ENCODE data around the gene DGKB.

Gene DGKB

GRCh38 chr7:14818871-14819270 is 83.7 kb downstream of the DGKB start:
- DNase-seq = no peak

GRCh38 chr7:14817829-14818614 is 84.5 kb downstream of the DGKB start:
- no peak for DNase-seq

GRCh38 chr7:14807507-14807906 is 95.0 kb downstream of the DGKB start:
- no peak for DNase-seq

- DNase-seq = no peak
Observed at GRCh38 chr7:14806891-14807290, 95.7 kb downstream of the DGKB start.

GRCh38 chr7:14805105-14805719 is 97.3 kb downstream of the DGKB start:
- DNase-seq = no peak

- no peak for DNase-seq
Observed at GRCh38 chr7:14800664-14801063, 101.9 kb downstream of the DGKB start.

GRCh38 chr7:14793151-14793550 is 109.4 kb downstream of the DGKB start:
- DNase-seq = no peak

GRCh38 chr7:14787551-14787950 is 115.0 kb downstream of the DGKB start:
- DNase-seq = no peak

- no peak for DNase-seq
Observed at GRCh38 chr7:14786314-14786895, 116.1 kb downstream of the DGKB start.

GRCh38 chr7:14777806-14778205 is 124.7 kb downstream of the DGKB start:
- no peak for DNase-seq

- DNase-seq = no peak
Observed at GRCh38 chr7:14776266-14776665, 126.3 kb downstream of the DGKB start.

GRCh38 chr7:14773729-14774271 is 128.8 kb downstream of the DGKB start:
- DNase-seq = no peak

GRCh38 chr7:14770614-14771013 is 131.9 kb downstream of the DGKB start:
- DNase-seq = no peak

GRCh38 chr7:14769261-14769660 is 133.3 kb downstream of the DGKB start:
- DNase-seq = no peak

- no peak for DNase-seq
Observed at GRCh38 chr7:14767716-14768425, 134.7 kb downstream of the DGKB start.

- DNase-seq = no peak
Observed at GRCh38 chr7:14766747-14767146, 135.8 kb downstream of the DGKB start.

GRCh38 chr7:14765731-14766130 is 136.8 kb downstream of the DGKB start:
- no peak for DNase-seq

- DNase-seq = no peak
Observed at GRCh38 chr7:14762561-14762960, 140.0 kb downstream of the DGKB start.

- DNase-seq = no peak
Observed at GRCh38 chr7:14761510-14762296, 140.8 kb downstream of the DGKB start.

GRCh38 chr7:14760730-14761478 is 141.6 kb downstream of the DGKB start:
- no peak for DNase-seq

GRCh38 chr7:14759785-14760184 is 142.8 kb downstream of the DGKB start:
- DNase-seq = no peak

GRCh38 chr7:14754631-14755030 is 147.9 kb downstream of the DGKB start:
- DNase-seq = no peak

Measured in GOT3 (cell line).